ENCODE measurements around the gene EGFL6. TPM values are rescaled to one million over a fixed set of nuclear protein-coding genes. Genes with fewer than 3 reads are reported as not detected.

EGFL6 gene
- polyA plus RNA-seq, 1 donor (not counting 4 experiments of a cell fraction or from before 2014, with no cell fraction given): 0.38 TPM

DNA sequence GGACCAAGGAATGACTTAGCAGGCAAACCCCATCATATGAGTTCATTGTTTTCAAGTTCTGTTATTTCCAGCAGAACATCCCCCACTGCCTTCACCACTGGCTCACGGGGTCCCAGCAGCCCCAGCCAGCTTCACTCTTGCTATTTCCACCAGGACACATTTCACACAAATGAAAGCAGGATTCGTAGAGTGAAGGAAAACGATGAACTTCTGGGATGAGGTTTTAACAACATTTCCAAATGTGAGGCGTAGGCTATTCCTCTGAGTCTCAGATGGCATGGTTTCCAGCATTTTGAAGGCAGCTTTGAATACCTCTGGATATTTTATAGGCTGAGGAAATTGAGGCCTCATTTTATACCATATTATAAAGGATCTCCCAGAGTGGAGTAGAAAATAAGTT, 32.9 kb upstream of the EGFL6 start:
- Histone ChIP-seq H3K4me3 (ENCODE audit: control insufficient read depth in 2 of 3, extremely low read depth in 1 of 3, insufficient read depth in 2 of 3, low read depth in 1 of 3, low read length in 3 of 3) (no peak overlapping the region), H3K9me3 (ENCODE audit: control insufficient read depth, low read depth, low read length) (no peaks in the 10 kb centered on the region), H3K27ac (ENCODE audit: control insufficient read depth, insufficient read depth, low read length) (no peak overlapping the region), H3K27me3 (ENCODE audit: control insufficient read depth, extremely low read depth, insufficient read depth, low read length) (peaks cover 3% of the 10 kb centered on the region), H3K4me2 (ENCODE audit: control insufficient read depth, extremely low read depth, insufficient read depth, low read depth, low read length) (no peak overlapping the region), H3K4me1 (ENCODE audit: control insufficient read depth, extremely low read depth, insufficient read depth, low read length) (no peaks in the 10 kb centered on the region), H3K36me3 (ENCODE audit: control insufficient read depth in 2 of 2, extremely low read depth in 1 of 2, insufficient read depth in 2 of 2, low read length in 2 of 2) (no peaks in the 10 kb centered on the region), H3K9me1 (ENCODE audit: control insufficient read depth, extremely low read depth, insufficient read depth, low read length) (no peaks in the 10 kb centered on the region), H4K20me1 (ENCODE audit: control insufficient read depth, extremely low read depth, insufficient read depth, low read length) (no peaks in the 10 kb centered on the region), H3K9ac (ENCODE audit: control insufficient read depth, extremely low read depth, insufficient read depth, low read length) (no peak overlapping the region), H2AFZ (ENCODE audit: control insufficient read depth, low read length) (no peak overlapping the region), H3K79me2 (ENCODE audit: control insufficient read depth, insufficient read depth, low read length) (no peaks in the 10 kb centered on the region)
- FAIRE-seq (no peak), DNase-seq (ENCODE audit: low read depth, low spot score) (no peak)
- TF ChIP-seq CTCF (optimal IDR thresholded peaks at IDR 0.05 in 1 of 3, IDR thresholded peaks at IDR 0.05 in 1 of 3, conservative IDR thresholded peaks at IDR 0.05 in 1 of 3; ENCODE audit: extremely low read depth in 1 of 3, insufficient read depth in 2 of 3, low read length in 3 of 3): no peak
- TF ChIP-seq EZH2 (IDR thresholded peaks at IDR 0.05; ENCODE audit: low read length): no peak
- dilution Hi-C loops (cut with MboI; ENCODE audit: extremely low pct_ligation_motif_present, low sequenced_read_pairs): no loop called here

DNA sequence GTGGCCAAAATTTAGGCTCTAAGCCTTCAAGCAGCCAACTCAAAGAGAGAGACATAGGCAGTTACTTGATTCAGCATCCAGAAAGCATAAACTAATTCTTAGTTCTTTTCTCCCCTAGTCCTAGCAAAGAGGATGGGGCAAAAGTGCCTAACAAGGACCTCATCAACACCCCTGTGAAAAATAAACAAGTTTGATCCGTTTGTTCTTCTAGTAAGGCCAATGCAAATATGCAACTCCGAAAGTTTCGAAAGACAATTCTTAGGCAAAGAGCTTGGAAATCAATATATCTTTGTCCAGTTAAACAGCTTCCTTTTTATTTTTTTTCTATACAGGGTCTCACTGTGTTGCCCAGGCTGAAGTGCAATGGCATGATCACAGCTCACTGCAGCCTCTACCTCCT, 31.0 kb upstream of the EGFL6 start:
- TF ChIP-seq EZH2 (IDR thresholded peaks at IDR 0.05; ENCODE audit: low read length) (no peak), CTCF (optimal IDR thresholded peaks at IDR 0.05 in 1 of 3, IDR thresholded peaks at IDR 0.05 in 1 of 3, conservative IDR thresholded peaks at IDR 0.05 in 1 of 3; ENCODE audit: extremely low read depth in 1 of 3, insufficient read depth in 2 of 3, low read length in 3 of 3) (no peak)
- H3K4me1 ChIP-seq (ENCODE audit: control insufficient read depth, extremely low read depth, insufficient read depth, low read length): no peaks in the 10 kb centered on the region
- no peaks in the 10 kb centered on the region for H3K79me2 ChIP-seq (ENCODE audit: control insufficient read depth, insufficient read depth, low read length)
- H3K9ac ChIP-seq (ENCODE audit: control insufficient read depth, extremely low read depth, insufficient read depth, low read length): no peak overlapping the region
- H3K4me3 ChIP-seq (ENCODE audit: control insufficient read depth in 2 of 3, extremely low read depth in 1 of 3, insufficient read depth in 2 of 3, low read depth in 1 of 3, low read length in 3 of 3): no peak overlapping the region
- no peaks in the 10 kb centered on the region for H4K20me1 ChIP-seq (ENCODE audit: control insufficient read depth, extremely low read depth, insufficient read depth, low read length)
- no peaks in the 10 kb centered on the region for H3K9me1 ChIP-seq (ENCODE audit: control insufficient read depth, extremely low read depth, insufficient read depth, low read length)
- dilution Hi-C loops (cut with MboI; ENCODE audit: extremely low pct_ligation_motif_present, low sequenced_read_pairs): no loop called here
- FAIRE-seq (no peak), DNase-seq (ENCODE audit: low read depth, low spot score) (no peak)
- no peak overlapping the region for H2AFZ ChIP-seq (ENCODE audit: control insufficient read depth, low read length)
- no peaks in the 10 kb centered on the region for H3K27me3 ChIP-seq (ENCODE audit: control insufficient read depth, extremely low read depth, insufficient read depth, low read length)
- H3K27ac ChIP-seq (ENCODE audit: control insufficient read depth, insufficient read depth, low read length): no peak overlapping the region
- H3K9me3 ChIP-seq (ENCODE audit: control insufficient read depth, low read depth, low read length): no peaks in the 10 kb centered on the region
- H3K36me3 ChIP-seq (ENCODE audit: control insufficient read depth in 2 of 2, extremely low read depth in 1 of 2, insufficient read depth in 2 of 2, low read length in 2 of 2): no peaks in the 10 kb centered on the region
- no peak overlapping the region for H3K4me2 ChIP-seq (ENCODE audit: control insufficient read depth, extremely low read depth, insufficient read depth, low read depth, low read length)

All from keratinocyte (primary cell).